K562 (cell line): Measurements from ENCODE around the gene PTGIS. TPM values are rescaled to one million over a fixed set of nuclear protein-coding genes. Genes with fewer than 3 reads are reported as not detected.

Experiments used
- ATAC-seq: fragments of 200-7000 bp; cut with Tn5 transposase; 3 replicates; pipeline ENCODE4 v1.9.1; 2020; ENCODE audit warnings: moderate library complexity
- BruUV-seq: library from RNA; stranded (reverse); fragments of 400-500 nt; replicated peaks from 2 replicates; lab custom pipeline; 2021; lab: Mats Ljungman, UMichigan
- CTCF ChIA-PET: fragments of 300-600 bp; formaldehyde crosslinking; extraction: SDS; loops from one replicate; lab custom pipeline; 2021; ENCODE audit warnings: low intra/inter-chr PET ratio; lab: Yijun Ruan, JAX
- POLR2A ChIA-PET: fragments of 300-600, 350-650 bp; sonication (Branson Sonifier 250); formaldehyde crosslinking; extraction: SDS; loops from one replicate; lab custom pipeline; 2021; ENCODE audit warnings: antibody characterized with exemption, inconsistent platforms; lab: Yijun Ruan, JAX
- DNase-seq, 4 experiments: peaks; one replicate each; pipeline versions ENCODE4 v3.0.0 to v3.0.0-alpha.2; 2011 to 2018; ENCODE audit warnings: low spot score in 3 of 4, mixed read lengths in 3 of 4; ENCODE audit errors: extremely low read depth in 1 of 4
- FAIRE-seq: peaks from 2 replicates; lab custom pipeline; 2011; peaks lifted over from hg19 to GRCh38; lab: Jason Lieb, UNC
- H2AFZ ChIP-seq: 2 replicates; pipeline ENCODE4 v1.6.0; 2011; ENCODE audit warnings: low read depth, low read length, control low read depth, inconsistent platforms
- H3K27ac ChIP-seq: fragments of 200-600 bp; 3 replicates; pipeline ENCODE4 v1.8.0; 2011; ENCODE audit warnings: low read depth, mild to moderate bottlenecking, control low read depth, inconsistent platforms, low read length, moderate library complexity, mixed read lengths; ENCODE audit errors: extremely low read depth
- H3K27me3 ChIP-seq, 2 experiments: fragments of 300-600 bp in 1 of 2; 2 replicates in 1 of 2; 3 replicates in 1 of 2; pipeline versions ENCODE4 v1.6.0 to v1.8.0; 2011; ENCODE audit warnings: inconsistent platforms in 2 of 2, low read length in 2 of 2, mild to moderate bottlenecking in 1 of 2, mixed read lengths in 1 of 2, moderate library complexity in 1 of 2; ENCODE audit not compliant: control insufficient read depth in 2 of 2, insufficient read depth in 2 of 2
- H3K36me3 ChIP-seq: fragments of 300-600 bp; 3 replicates; pipeline ENCODE4 v1.8.0; 2011; ENCODE audit warnings: mild to moderate bottlenecking, low read length, inconsistent platforms; ENCODE audit not compliant: control insufficient read depth, insufficient read depth
- H3K4me1 ChIP-seq, 2 experiments: fragments of 200-600 bp in 1 of 2; replicated peaks in 1 of 2; 2 replicates in 1 of 2; 3 replicates in 1 of 2; pipeline versions ENCODE4 v1.5.1 to v1.8.0; 2011; ENCODE audit warnings: inconsistent platforms in 2 of 2, low read length in 2 of 2, mild to moderate bottlenecking in 1 of 2, mixed read lengths in 1 of 2, moderate library complexity in 1 of 2; ENCODE audit not compliant: control insufficient read depth in 2 of 2, insufficient read depth in 2 of 2
- H3K4me2 ChIP-seq: 2 replicates; pipeline ENCODE4 v1.6.1; 2011; ENCODE audit warnings: low read length, control low read depth, inconsistent platforms, mixed read lengths; ENCODE audit not compliant: insufficient read depth
- H3K4me3 ChIP-seq: fragments of 200-600 bp; sonication (generic), shearing (Covaris generic); 2 replicates; pipeline ENCODE4 v1.5.1; 2016; ENCODE audit warnings: control low read depth, inconsistent platforms
- H3K79me2 ChIP-seq: fragments of 200-600 bp; 3 replicates; pipeline ENCODE4 v1.8.0; 2011; ENCODE audit warnings: low read length, inconsistent platforms; ENCODE audit not compliant: control insufficient read depth, insufficient read depth
- H3K9ac ChIP-seq, 2 experiments: 2 replicates each; pipeline versions ENCODE4 v1.6.0 to v1.6.1; 2011; ENCODE audit warnings: low read depth in 2 of 2, low read length in 2 of 2, control low read depth in 1 of 2, inconsistent platforms in 1 of 2, mild to moderate bottlenecking in 1 of 2, mixed read lengths in 1 of 2; ENCODE audit not compliant: insufficient read depth in 1 of 2
- H3K9me1 ChIP-seq: one replicate; pipeline ENCODE4 v1.6.0; 2011; ENCODE audit warnings: inconsistent platforms, mild to moderate bottlenecking, low read length, moderate library complexity; ENCODE audit not compliant: control insufficient read depth, insufficient read depth
- H3K9me3 ChIP-seq: replicated peaks from 2 replicates; pipeline ENCODE4 v1.5.1; 2011; ENCODE audit warnings: low read depth, low read length, inconsistent platforms; ENCODE audit not compliant: control insufficient read depth, insufficient read depth
- H4K20me1 ChIP-seq: replicated peaks from 2 replicates; pipeline ENCODE4 v1.6.1; 2011; ENCODE audit warnings: low read length, inconsistent platforms, mixed read lengths; ENCODE audit not compliant: control insufficient read depth, insufficient read depth
- BACH1 ChIP-seq: fragments of 200-800 bp; sonication (Bioruptor generic); IDR thresholded peaks from 2 replicates; pipeline ENCODE4 v1.6.1; 2016; ENCODE audit warnings: missing genetic modification characterization, missing compliant biosample characterization
- BRD4 ChIP-seq: fragments of 200-600 bp; sonication (generic); IDR thresholded peaks from 2 replicates; pipeline ENCODE4 v1.6.1; 2017; ENCODE audit warnings: inconsistent platforms
- CBX3 ChIP-seq, 2 experiments: IDR thresholded peaks; 1 replicate in 1 of 2; 2 replicates in 1 of 2; pipeline ENCODE4 v1.6.1; 2012; ENCODE audit warnings: inconsistent platforms in 2 of 2, low read length in 2 of 2, borderline replicate concordance in 1 of 2, control low read depth in 1 of 2
- FOXJ3 ChIP-seq: sonication (generic); formaldehyde crosslinking; IDR thresholded peaks from 2 replicates; pipeline ENCODE4 v1.4.0; 2020; ENCODE audit warnings: mild to moderate bottlenecking, missing genetic modification reagents
- MEF2A ChIP-seq: IDR thresholded peaks from 2 replicates; pipeline ENCODE4 v1.6.1; 2011; ENCODE audit warnings: low read depth, mild to moderate bottlenecking, low read length, moderate library complexity; ENCODE audit not compliant: control insufficient read depth
- MEIS2 ChIP-seq: fragments of 450-650 bp; IDR thresholded peaks from 2 replicates; pipeline ENCODE4 v1.6.1; 2014; ENCODE audit warnings: mild to moderate bottlenecking; ENCODE audit not compliant: partially characterized antibody
- NR1H2 ChIP-seq: sonication (generic); formaldehyde crosslinking; IDR thresholded peaks from 2 replicates; pipeline ENCODE4 v1.4.0; 2020; ENCODE audit warnings: mild to moderate bottlenecking, missing genetic modification reagents
- PCBP1 ChIP-seq: fragments of 200-400 bp; formaldehyde crosslinking; IDR thresholded peaks from 2 replicates; pipeline ENCODE4 v1.6.1; 2018; ENCODE audit warnings: mild to moderate bottlenecking, low read depth, low read length; ENCODE audit not compliant: poor library complexity, severe bottlenecking
- RBFOX2 ChIP-seq: fragments of 200-400 bp; formaldehyde crosslinking; IDR thresholded peaks from 2 replicates; pipeline ENCODE4 v1.6.1; 2017; ENCODE audit warnings: low read depth, mild to moderate bottlenecking, low read length, moderate library complexity
- TFAM ChIP-seq: fragments of 250-450 bp; sonication (Bioruptor Pico); conservative IDR thresholded peaks from 2 replicates; pipeline ENCODE4 v1.5.0; 2021; ENCODE audit warnings: mild to moderate bottlenecking, moderate library complexity
- ZNF239 ChIP-seq: fragments of 250-450 bp; sonication (Bioruptor Pico); IDR thresholded peaks from 2 replicates; pipeline ENCODE4 v1.4.0; 2020; ENCODE audit warnings: mild to moderate bottlenecking
- ZNF408 ChIP-seq: fragments of 250-450 bp; sonication (Bioruptor Pico); IDR thresholded peaks from 2 replicates; pipeline ENCODE4 v1.4.0; 2020; ENCODE audit warnings: low read depth, mild to moderate bottlenecking, moderate library complexity
- ZNF589 ChIP-seq: fragments of 200-800 bp; sonication (Bioruptor generic); IDR thresholded peaks from 2 replicates; pipeline ENCODE4 v1.6.1; 2016; ENCODE audit warnings: low read depth, missing genetic modification characterization, missing compliant biosample characterization
- WGBS: fragments of 100-300 bp; shearing (Covaris generic); methylation state at CpG from one replicate; pipeline ENCODE4 v1.1.6; 2016; ENCODE audit warnings: low coverage, mixed read lengths; ENCODE audit not compliant: insufficient coverage; ENCODE audit errors: missing lambda C conversion rate; 5-methylcytosine and 5-hydroxymethylcytosine counted together
- in situ Hi-C: fragments of 300-500 bp; cut with MboI; formaldehyde crosslinking; loops from 4 replicates; pipeline ENCODE4 v1.15.0; 2018; ENCODE audit warnings: inconsistent platforms, mixed read lengths
- intact Hi-C: fragments of 100-400 bp; cut with micrococcal nuclease; formaldehyde crosslinking; loops from 2 replicates; pipeline ENCODE4 v1.14.2; 2022
- polyA plus RNA-seq, 8 experiments: library from polyadenylated mRNA; depleted of rRNA in 4 of 8; stranded (reverse) in 5 of 8; unstranded in 3 of 8; fragments of >200 nt; fragmentation: Nextera tagmentation in 2 of 8; fragmentation: Illumina TruSeq in 1 of 8; extraction: Ambion mirVana in 2 of 8; extraction: Trizol in 1 of 8; gene quantifications; 2 replicates each; pipeline versions ENCODE4 v1.2.1 to v1.2.3, GENCODE V29; 2011 to 2014; ENCODE audit warnings: inconsistent platforms in 1 of 8, missing spikeins in 1 of 8
- total RNA-seq, 7 experiments: library from RNA; depleted of rRNA in 6 of 7; stranded (reverse); fragments of >200 nt in 6 of 7; fragmentation: Illumina TruSeq in 2 of 7; extraction: Trizol in 2 of 7; gene quantifications; 2 replicates each; pipeline versions ENCODE4 v1.2.1 to v1.2.3, GENCODE V29; 2011 to 2021; ENCODE audit warnings: low replicate concordance in 1 of 7

The PTGIS gene
- total and polyA plus RNA-seq, 9 of the 15 experiments (the other 6 are each of a cell fraction or from before 2014, with no cell fraction given): not detected

GRCh38 chr20:49479785-49480184 lies 88.2 kb downstream of the PTGIS start:
- CTCF ChIA-PET: no interaction called here
- H2AFZ ChIP-seq: no peak overlapping the region
- no peak for FAIRE-seq

More at GRCh38 chr20:49479785-49480184, 88.2 kb downstream of the PTGIS start:
- intact Hi-C loops (no loop called here), in situ Hi-C loops (no loop called here)
- Histone ChIP-seq H3K9me3 (no peaks in the 10 kb centered on the region), H3K9ac (no peak overlapping the region), H3K9me1 (no peaks in the 10 kb centered on the region), H3K4me1 (peaks cover 0 to 16% of the 10 kb centered on the region in 2 experiments; a peak in 2 of 5 replicates), H3K27ac (no peak overlapping the region), H3K4me3 (no peak overlapping the region), H3K79me2 (no peaks in the 10 kb centered on the region), H4K20me1 (0 out of 2 replicates have a peak, but pooled peaks cover 4% of the 10 kb centered on the region), H3K36me3 (no peaks in the 10 kb centered on the region), H3K4me2 (no peak overlapping the region), H3K27me3 (peaks cover 6 to 18% of the 10 kb centered on the region in 2 experiments; a peak in 4 of 5 replicates)
- 3% methylated on average over 6 of the region's 6 CpGs for WGBS
- ATAC-seq (no peak), DNase-seq (no peak)
- TF ChIP-seq BRD4 (no peak), MEF2A (no peak), ZNF589 (CRISPR knock-in tag) (no peak), FOXJ3 (no peak), PCBP1 (no peak), RBFOX2 (no peak), NR1H2 (CRISPR knock-in tag) (no peak), CBX3 (IDR thresholded peaks at IDR 0.05; ENCODE audit: borderline replicate concordance in 1 of 2, low read length in 2 of 2) (no peak), TFAM (CRISPR knock-in tag) (no peak), ZNF408 (CRISPR knock-in tag) (no peak), ZNF239 (CRISPR knock-in tag) (no peak), BACH1 (tag) (no peak), MEIS2 (no peak)
- BruUV-seq: no TSS peak
- POLR2A ChIA-PET: interaction anchor here (0.6 kb wide), 1 partner anchor 78 kb away, joined by 3 read pairs; no protein-coding TSS in a partner anchor
